HepG2 (cell line): ENCODE data around the gene CALN1. TPM values are rescaled to one million over a fixed set of nuclear protein-coding genes. Genes with fewer than 3 reads are reported as not detected.

Experiments used
- ATAC-seq: fragments of 200-7000 bp; cut with Tn5 transposase; 3 replicates; pipeline ENCODE4 v1.9.1; 2020; ENCODE audit warnings: mild to moderate bottlenecking, moderate library complexity
- BruUV-seq: library from RNA; stranded (reverse); fragments of 400-500 nt; replicated peaks from 2 replicates; lab custom pipeline; 2021; lab: Mats Ljungman, UMichigan
- CTCF ChIA-PET: fragments of 300-600 bp; formaldehyde crosslinking; extraction: SDS; loops from one replicate; lab custom pipeline; 2021; ENCODE audit warnings: low total read pairs, inconsistent platforms, low intra/inter-chr PET ratio; lab: Yijun Ruan, JAX
- POLR2A ChIA-PET: fragments of 350-600 bp; sonication (Branson Sonifier 250); formaldehyde crosslinking; loops from one replicate; lab custom pipeline; 2020; ENCODE audit warnings: antibody characterized with exemption, inconsistent platforms; lab: Yijun Ruan, JAX
- DNase-seq: peaks from one replicate; pipeline ENCODE4 v3.0.0-alpha.2; 2015; ENCODE audit warnings: low spot score
- FAIRE-seq: peaks from 3 replicates; lab custom pipeline; 2011; peaks lifted over from hg19 to GRCh38; lab: Jason Lieb, UNC
- H2AFZ ChIP-seq: one replicate; pipeline ENCODE4 v1.6.1; 2011; ENCODE audit warnings: low read length, inconsistent platforms
- H3K27ac ChIP-seq: fragments of 300-600 bp; 3 replicates; pipeline ENCODE4 v1.8.0; 2011; ENCODE audit warnings: mixed run types, mild to moderate bottlenecking, mixed read lengths, low read length, inconsistent platforms; ENCODE audit not compliant: insufficient read depth; ENCODE audit errors: extremely low read length
- H3K27me3 ChIP-seq, 2 experiments: fragments of 200-600 bp in 1 of 2; 2 replicates in 1 of 2; 3 replicates in 1 of 2; pipeline versions ENCODE4 v1.6.0 to v1.8.0; 2011; ENCODE audit warnings: low read length in 2 of 2, mild to moderate bottlenecking in 2 of 2, moderate library complexity in 2 of 2, inconsistent platforms in 1 of 2; ENCODE audit not compliant: insufficient read depth in 2 of 2, control insufficient read depth in 1 of 2
- H3K36me3 ChIP-seq, 2 experiments: fragments of 200-600 bp in 1 of 2; replicated peaks in 1 of 2; 2 replicates in 1 of 2; 3 replicates in 1 of 2; pipeline versions ENCODE4 v1.5.1 to v1.8.0; 2011; ENCODE audit warnings: low read length in 2 of 2, inconsistent platforms in 1 of 2; ENCODE audit not compliant: insufficient read depth in 2 of 2, control insufficient read depth in 1 of 2
- H3K4me1 ChIP-seq: 2 replicates; pipeline ENCODE4 v1.5.1; 2012; ENCODE audit warnings: low read length, inconsistent platforms; ENCODE audit not compliant: insufficient read depth
- H3K4me2 ChIP-seq: 2 replicates; pipeline ENCODE4 v1.6.0; 2011; ENCODE audit warnings: low read depth, low read length, inconsistent platforms
- H3K4me3 ChIP-seq, 3 experiments: fragments of 200-600 bp in 1 of 3; sonication (generic), shearing (Covaris generic) in 1 of 3; replicated peaks in 1 of 3; 2 replicates each; pipeline ENCODE4 v1.5.1; 2011 to 2016; ENCODE audit warnings: low read length in 3 of 3, inconsistent platforms in 2 of 3, low read depth in 2 of 3, mild to moderate bottlenecking in 2 of 3, control low read depth in 1 of 3, mixed read lengths in 1 of 3; ENCODE audit not compliant: insufficient read depth in 1 of 3
- H3K79me2 ChIP-seq: one replicate; pipeline ENCODE4 v1.6.1; 2011; ENCODE audit warnings: low read length, inconsistent platforms; ENCODE audit not compliant: insufficient read depth
- H3K9ac ChIP-seq: 2 replicates; pipeline ENCODE4 v1.6.0; 2011; ENCODE audit warnings: mild to moderate bottlenecking, low read depth, low read length, inconsistent platforms; ENCODE audit not compliant: insufficient read depth
- H3K9me3 ChIP-seq: 2 replicates; pipeline ENCODE4 v1.5.1; 2012; ENCODE audit warnings: mild to moderate bottlenecking, low read length
- H4K20me1 ChIP-seq: 2 replicates; pipeline ENCODE4 v1.6.0; 2011; ENCODE audit warnings: inconsistent platforms, mild to moderate bottlenecking, low read length, moderate library complexity; ENCODE audit not compliant: insufficient read depth
- CBFB ChIP-seq: sonication (generic); formaldehyde crosslinking; IDR thresholded peaks from 2 replicates; pipeline ENCODE4 v1.4.0; 2020; ENCODE audit warnings: missing genetic modification reagents
- PCBP1 ChIP-seq: fragments of 200-400 bp; formaldehyde crosslinking; IDR thresholded peaks from 2 replicates; pipeline ENCODE4 v1.6.1; 2017; ENCODE audit warnings: mild to moderate bottlenecking, low read depth, low read length, borderline replicate concordance
- TFAP4 ChIP-seq: sonication (generic); IDR thresholded peaks from 2 replicates; pipeline ENCODE4 v1.6.1; 2016; ENCODE audit warnings: low read depth, borderline replicate concordance
- TMF1 ChIP-seq: sonication (generic); formaldehyde crosslinking; IDR thresholded peaks from 2 replicates; pipeline ENCODE4 v1.8.1; 2022; ENCODE audit warnings: low read depth, missing genetic modification reagents
- ZBTB10 ChIP-seq: sonication (generic); formaldehyde crosslinking; IDR thresholded peaks from 2 replicates; pipeline ENCODE4 v1.4.0; 2020; ENCODE audit warnings: missing genetic modification reagents, borderline replicate concordance
- ZBTB4 ChIP-seq: sonication (generic); formaldehyde crosslinking; IDR thresholded peaks from 2 replicates; pipeline ENCODE4 v1.4.0; 2020; ENCODE audit warnings: missing genetic modification reagents, mild to moderate bottlenecking, borderline replicate concordance
- WGBS: methylation state at CpG from one replicate; pipeline ENCODE4 v1.1.6; 2017; ENCODE audit warnings: low lambda C conversion rate; 5-methylcytosine and 5-hydroxymethylcytosine counted together
- in situ Hi-C: cut with HindIII; loops from 2 replicates; pipeline ENCODE4 v1.10.0; 2017; ENCODE audit warnings: low pct_unique_long_range_greater_than_20kb; ENCODE audit not compliant: extremely low pct_ligation_motif_present
- intact Hi-C: fragments of 100-400 bp; cut with micrococcal nuclease; formaldehyde crosslinking; loops from one replicate; pipeline ENCODE4 v1.10.0; 2022; ENCODE audit not compliant: unreplicated experiment
- polyA plus RNA-seq, 8 experiments: library from polyadenylated mRNA; depleted of rRNA in 3 of 8; stranded (reverse) in 7 of 8; unstranded in 1 of 8; fragments of >200 nt; fragmentation: Illumina TruSeq in 4 of 8; extraction: Trizol in 4 of 8; gene quantifications; 2 replicates each; pipeline versions ENCODE4 v1.2.1 to v1.2.3, GENCODE V29; 2011 to 2016; ENCODE audit warnings: low read depth in 4 of 8, missing spikeins in 1 of 8, mixed read lengths in 1 of 8; ENCODE audit not compliant: insufficient read depth in 1 of 8
- total RNA-seq, 5 experiments: library from RNA; depleted of rRNA; stranded (reverse); fragments of >200 nt; fragmentation: Illumina TruSeq; extraction: Trizol; gene quantifications; 2 replicates each; pipeline ENCODE4 v1.2.3, GENCODE V29; 2016; ENCODE audit warnings: low read depth in 1 of 5

The CALN1 gene
- total and polyA plus RNA-seq, 2 of the 13 experiments (the other 11 are each of a cell fraction or from before 2014, with no cell fraction given): not detected

- no peak overlapping the region for H3K4me2 ChIP-seq
- no peak for TF ChIP-seq TFAP4
- TF ChIP-seq ZBTB10: no peak
- TF ChIP-seq TMF1 (CRISPR knock-in tag): no peak
- TF ChIP-seq ZBTB4 (CRISPR knock-in tag): no peak
- no peak for TF ChIP-seq PCBP1
- no peak for TF ChIP-seq CBFB (CRISPR knock-in tag)
- TF ChIP-seq, all 625 proteins: peak for 0
- no peak for FAIRE-seq
- no peaks in the 10 kb centered on the region for H3K79me2 ChIP-seq
- in situ Hi-C loops (no loop called here), intact Hi-C loops (no loop called here)
- DNase-seq: no peak
- WGBS: 3% methylated on average over 3 of the region's 3 CpGs
- H3K9ac ChIP-seq: no peak overlapping the region
- H3K4me3 ChIP-seq: no peak overlapping the region
- BruUV-seq: no TSS peak
- no peaks in the 10 kb centered on the region for H3K4me1 ChIP-seq
- H2AFZ ChIP-seq: no peak overlapping the region
- H4K20me1 ChIP-seq: no peaks in the 10 kb centered on the region
- no peak overlapping the region for H3K27ac ChIP-seq
- ChIA-PET POLR2A (no interaction called here), CTCF (no interaction called here)
- H3K9me3 ChIP-seq: no peaks in the 10 kb centered on the region
- no peaks in the 10 kb centered on the region for H3K27me3 ChIP-seq
- ATAC-seq: no peak
- H3K36me3 ChIP-seq: no peaks in the 10 kb centered on the region
Measured at GRCh38 chr7:72059925-72060324, 352.2 kb downstream of the CALN1 start.
